HG03378 (cell line): ENCODE measurements around the gene LRTM2.

Experiments
- ATAC-seq: cut with Tn5 transposase; IDR thresholded peaks from one replicate; pipeline ENCODE4 v1.9.1; 2021; ENCODE audit warnings: mild to moderate bottlenecking, moderate library complexity; ENCODE audit not compliant: unreplicated experiment

Gene LRTM2

GRCh38 chr12:1820191-1820895 lies at the start of gene LRTM2:
Gene LRTM2, plus strand, starts transcription at chr12:1820565. Its CDS starts 7,584 bp downstream, at chr12:1828149.
- no peak for ATAC-seq

GRCh38 chr12:1773937-1774655 lies 46.3 kb upstream of the LRTM2 start:
- ATAC-seq = no peak

- ATAC-seq = no peak
Observed at GRCh38 chr12:1776170-1776921, 44.0 kb upstream of the LRTM2 start.

GRCh38 chr12:1777798-1778197 lies 42.6 kb upstream of the LRTM2 start:
- ATAC-seq = no peak

- ATAC-seq = no peak
Observed at GRCh38 chr12:1778911-1779310, 41.5 kb upstream of the LRTM2 start.

- ATAC-seq = no peak
Observed at GRCh38 chr12:1779783-1780182, 40.6 kb upstream of the LRTM2 start.

GRCh38 chr12:1781772-1782171 lies 38.6 kb upstream of the LRTM2 start:
- no peak for ATAC-seq

- no peak for ATAC-seq
Observed at GRCh38 chr12:1782215-1782614, 38.1 kb upstream of the LRTM2 start.

- no peak for ATAC-seq
Observed at GRCh38 chr12:1787714-1788113, 32.7 kb upstream of the LRTM2 start.

GRCh38 chr12:1790444-1790843 lies 29.9 kb upstream of the LRTM2 start:
- no peak for ATAC-seq

- ATAC-seq = no peak
Observed at GRCh38 chr12:1791104-1791841, 29.1 kb upstream of the LRTM2 start.

- ATAC-seq = no peak
Observed at GRCh38 chr12:1792406-1792805, 28.0 kb upstream of the LRTM2 start.

- ATAC-seq = no peak
Observed at GRCh38 chr12:1793426-1794210, 26.7 kb upstream of the LRTM2 start.

- no peak for ATAC-seq
Observed at GRCh38 chr12:1794440-1795090, 25.8 kb upstream of the LRTM2 start.

- ATAC-seq = no peak
Observed at GRCh38 chr12:1795221-1795784, 25.1 kb upstream of the LRTM2 start.

- peak; percentile 62 for ATAC-seq
Observed at GRCh38 chr12:1795785-1796514, 24.4 kb upstream of the LRTM2 start.

- ATAC-seq = peak; percentile 22
Observed at GRCh38 chr12:1796515-1797010, 23.8 kb upstream of the LRTM2 start.
